Measurements from ENCODE around the gene TIMP2.

The TIMP2 gene

DNA sequence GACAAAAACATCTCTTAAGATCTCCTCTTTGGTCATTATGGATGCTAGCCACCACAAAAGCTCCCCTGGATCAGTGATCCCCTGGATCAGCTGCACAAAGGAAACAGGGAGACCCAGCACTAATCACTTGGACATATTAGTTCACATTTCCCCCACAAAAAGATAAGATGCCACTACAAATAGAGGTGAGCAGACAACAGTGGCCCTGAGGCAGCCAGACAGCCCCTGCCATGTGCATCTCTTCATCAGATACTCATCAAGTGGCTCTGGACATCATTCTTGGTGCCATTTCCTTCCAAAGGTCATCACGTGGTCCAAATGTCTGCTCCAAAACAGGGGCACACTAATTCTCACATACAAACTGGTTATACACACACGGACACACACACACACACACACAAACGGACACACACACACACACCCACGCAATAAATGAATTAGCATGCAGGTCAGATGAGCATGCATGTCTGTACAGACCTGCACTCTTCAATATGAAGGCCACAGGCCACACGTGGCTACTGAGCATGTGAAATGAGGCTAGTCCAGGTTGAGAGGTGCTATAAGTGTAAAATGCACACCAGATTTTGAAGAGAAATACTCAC, 88.7 kb downstream of the TIMP2 start:
- DNase-seq (ENCODE audit: low read depth), result no peak

DNA sequence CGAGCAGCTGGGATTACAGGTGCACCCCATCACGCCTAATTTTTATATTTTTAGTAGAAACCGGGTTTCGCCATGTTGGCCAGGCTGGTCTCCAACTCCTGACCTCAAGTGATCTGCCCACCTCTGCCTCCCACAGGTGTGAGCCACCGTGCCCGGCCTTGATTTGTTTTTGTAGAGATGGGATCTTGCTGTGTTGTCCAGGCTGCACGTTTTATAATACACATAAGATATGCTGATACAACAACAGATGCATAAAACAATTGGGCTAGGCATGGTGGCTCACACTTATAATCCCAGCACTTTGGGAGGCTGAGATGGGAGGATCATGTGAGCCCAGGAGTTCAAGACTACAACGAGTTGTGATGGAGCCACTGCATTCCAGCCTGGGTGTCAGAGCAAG, 90.6 kb downstream of the TIMP2 start:
- no peak for DNase-seq (ENCODE audit: low read depth)

DNA sequence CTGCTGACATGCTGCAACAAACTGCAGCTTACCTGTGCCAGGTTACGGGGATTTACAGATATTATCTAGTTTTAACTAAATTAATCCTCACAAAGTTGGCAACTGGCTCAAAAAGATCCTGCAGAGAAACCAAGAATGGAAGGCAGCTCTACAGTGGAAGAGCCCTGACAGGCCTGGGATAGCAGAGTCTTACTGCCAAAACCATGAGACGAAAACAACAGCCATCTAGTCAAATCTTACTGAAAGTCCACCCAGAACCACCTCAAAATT, 92.7 kb downstream of the TIMP2 start:
- DNase-seq (ENCODE audit: low read depth), result no peak

DNA sequence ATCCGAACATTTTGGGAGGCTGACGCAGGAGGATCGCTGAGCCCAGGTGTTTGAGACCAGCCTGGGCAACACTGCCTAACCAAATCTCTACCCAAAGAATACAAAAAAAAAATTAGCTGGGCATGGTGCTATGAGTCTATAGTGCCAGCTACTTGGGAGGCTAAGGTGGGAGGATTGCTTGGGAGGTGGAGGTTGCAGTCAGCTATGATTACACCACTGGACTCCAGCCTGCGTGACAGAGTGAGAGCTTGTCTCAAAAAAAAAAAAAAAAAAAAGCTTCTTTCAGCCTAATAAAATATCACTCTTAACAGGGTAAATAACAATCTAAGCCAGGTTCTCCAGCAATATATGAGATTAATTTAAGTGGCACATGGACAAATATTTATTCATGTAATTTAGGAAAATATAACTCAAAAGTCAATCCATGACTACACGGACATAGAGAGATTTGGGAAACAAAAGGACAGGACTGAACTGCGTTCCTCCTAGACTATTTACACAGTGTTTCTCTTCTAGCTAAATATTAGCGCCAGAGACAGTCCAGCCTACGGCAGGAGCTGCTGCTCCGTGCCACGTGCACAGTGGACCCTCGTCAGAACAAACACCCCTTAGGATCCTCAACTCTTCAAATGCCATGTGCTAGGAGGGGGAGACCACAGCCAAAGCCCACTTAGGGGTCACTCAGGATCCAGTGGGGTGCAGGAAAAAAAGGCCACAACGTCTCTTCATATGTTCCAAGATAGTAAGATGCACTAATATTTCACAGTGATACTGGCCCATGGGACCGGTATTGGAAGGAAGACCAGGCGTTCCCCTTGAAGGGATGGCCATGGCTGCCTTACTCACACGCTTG, 93.3 kb downstream of the TIMP2 start:
- DNase-seq (ENCODE audit: low read depth), result no peak

DNA sequence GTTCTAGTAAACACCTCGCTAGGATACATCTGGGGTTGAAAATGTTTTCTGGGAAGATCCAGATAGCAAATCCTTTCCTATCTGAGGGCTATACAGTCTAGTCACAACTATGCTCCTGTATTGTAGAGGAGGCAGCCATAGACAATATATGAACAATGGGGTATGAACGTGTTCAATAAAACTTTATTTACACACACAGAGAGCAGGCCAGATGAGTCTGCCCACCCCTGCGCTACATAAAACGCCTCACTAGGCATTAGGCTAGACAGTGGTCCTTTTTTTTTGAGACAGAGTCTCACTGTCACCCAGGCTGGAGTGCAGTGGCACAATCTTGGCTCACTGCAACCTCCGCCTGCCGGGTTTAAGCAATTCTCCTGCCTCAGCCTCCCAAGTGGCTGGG, 95.7 kb downstream of the TIMP2 start:
- DNase-seq (ENCODE audit: low read depth), result no peak

DNA sequence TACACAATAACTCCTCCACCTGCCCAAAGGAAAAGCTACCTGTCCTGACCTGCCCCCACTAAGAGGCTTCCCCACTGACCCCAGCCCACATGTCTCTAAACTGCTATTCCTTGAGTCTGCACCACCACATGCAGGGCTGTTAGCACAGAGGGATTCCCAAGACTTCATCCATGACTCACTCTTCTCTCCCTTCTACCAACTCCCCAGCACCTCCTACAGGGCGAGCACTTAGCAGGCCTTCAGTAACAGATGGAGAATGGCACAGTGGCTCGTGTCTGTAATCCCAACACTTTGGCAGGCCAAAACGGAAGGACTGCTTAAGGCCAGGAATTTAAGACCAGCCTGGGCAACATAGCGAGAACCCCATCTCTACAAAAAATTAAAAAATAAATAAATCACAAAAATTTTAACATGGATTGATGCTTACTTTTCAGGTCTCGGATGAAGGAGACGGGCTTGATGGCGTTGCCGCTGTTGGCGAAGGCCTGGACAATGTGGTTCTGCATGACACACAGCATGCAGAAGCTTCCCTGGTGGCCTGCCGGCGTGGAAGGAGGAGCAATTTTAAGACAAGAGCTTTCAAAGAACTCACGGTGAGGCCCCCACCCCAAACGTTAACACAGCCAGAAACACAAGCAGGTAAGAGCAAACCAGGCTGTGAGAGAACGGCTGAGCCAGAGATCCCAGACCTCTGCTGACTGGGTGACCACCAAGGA, 96.6 kb downstream of the TIMP2 start:
- DNase-seq (ENCODE audit: low read depth), result peak; percentile 35

DNA sequence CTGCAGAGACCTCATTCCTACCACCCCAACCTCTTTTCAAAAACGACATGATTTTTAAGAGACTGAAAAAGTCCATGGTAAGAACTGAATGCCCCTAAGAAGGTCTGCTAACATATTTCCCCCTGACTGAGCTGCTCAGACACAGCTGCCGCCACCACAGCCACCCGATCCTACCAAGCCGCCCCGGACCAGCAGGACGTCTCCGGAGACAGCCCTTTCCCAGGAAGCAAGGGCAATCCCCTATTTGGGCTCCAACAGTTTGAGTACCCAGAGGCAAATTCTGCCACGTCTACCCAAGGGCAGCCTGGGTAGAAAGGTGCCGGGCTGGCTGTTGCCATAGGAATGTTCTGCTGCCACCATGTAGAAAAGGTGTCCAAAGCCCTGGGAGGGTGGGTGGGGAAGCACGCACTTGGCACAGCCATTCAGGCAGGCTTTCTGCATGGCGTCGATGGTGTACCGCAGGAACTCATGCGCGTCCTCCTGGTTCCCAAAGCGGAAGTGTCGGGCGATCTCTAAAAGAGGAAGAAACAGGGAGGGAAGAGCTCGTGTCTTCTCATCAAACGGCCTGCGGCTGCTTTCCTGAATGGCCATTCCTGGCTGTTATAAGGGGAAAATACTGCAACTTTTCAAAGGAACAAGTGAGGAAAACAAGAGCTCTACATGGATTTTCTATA, 98.2 kb downstream of the TIMP2 start:
- no peak for DNase-seq (ENCODE audit: low read depth)

DNA sequence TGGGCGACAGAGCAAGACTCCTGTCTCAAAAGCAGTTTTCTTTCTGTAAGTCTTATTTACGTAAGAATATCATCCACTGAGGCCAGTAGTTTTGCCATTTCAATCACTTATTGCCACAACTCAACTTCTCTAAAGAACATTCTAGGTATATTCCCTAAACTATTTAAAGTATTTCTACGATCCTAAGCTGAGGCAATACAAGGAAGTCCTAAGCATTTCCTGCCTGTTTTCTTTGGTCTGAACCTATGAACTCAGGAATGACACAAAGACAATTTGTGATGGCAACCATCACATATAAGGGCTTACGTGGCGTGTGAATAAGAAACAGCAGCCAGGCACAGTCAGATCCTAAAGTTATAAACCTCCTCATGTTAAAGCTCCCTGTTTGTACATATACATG, 98.8 kb downstream of the TIMP2 start:
- no peak for DNase-seq (ENCODE audit: low read depth)

DNA sequence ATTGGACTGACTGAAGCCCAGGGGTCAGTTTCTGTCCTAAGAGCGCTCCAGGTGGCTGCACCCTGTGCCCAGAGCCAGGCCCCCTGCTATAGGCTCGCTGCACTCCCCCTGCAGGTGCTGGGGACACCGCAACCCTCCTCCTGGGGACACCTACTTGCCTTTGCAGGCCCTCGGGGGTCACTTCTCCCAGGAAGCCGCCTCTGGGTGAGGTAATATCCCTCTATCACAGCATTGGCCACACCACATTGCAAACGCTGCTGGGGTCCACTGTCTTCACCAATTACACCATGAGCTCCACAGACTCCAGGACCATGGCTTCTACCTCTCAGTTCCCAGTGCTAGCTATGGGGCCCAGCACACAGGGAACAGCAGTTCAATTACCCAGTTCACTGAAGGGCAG, 99.5 kb downstream of the TIMP2 start:
- DNase-seq (ENCODE audit: low read depth), result no peak

DNA sequence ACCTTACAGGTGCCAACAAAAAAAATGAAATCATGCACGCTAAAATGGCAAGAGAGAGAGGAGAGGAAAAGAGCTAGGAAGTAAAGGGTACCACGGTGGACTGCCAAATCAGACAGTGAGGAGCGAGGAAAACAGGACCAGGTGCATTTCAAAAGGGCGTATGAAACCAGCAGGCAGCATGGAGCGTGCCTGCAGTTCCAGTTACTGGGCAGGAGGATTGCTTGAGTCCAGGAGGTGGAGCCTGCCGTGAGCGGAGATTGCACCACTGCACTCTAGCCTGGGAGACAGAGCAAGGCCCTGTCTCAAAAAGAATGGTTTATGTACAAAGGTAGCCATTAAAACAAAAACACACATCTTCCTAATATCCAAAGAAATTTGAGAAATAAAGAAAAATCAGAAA, 100.9 kb downstream of the TIMP2 start:
- no peak for DNase-seq (ENCODE audit: low read depth)

DNA sequence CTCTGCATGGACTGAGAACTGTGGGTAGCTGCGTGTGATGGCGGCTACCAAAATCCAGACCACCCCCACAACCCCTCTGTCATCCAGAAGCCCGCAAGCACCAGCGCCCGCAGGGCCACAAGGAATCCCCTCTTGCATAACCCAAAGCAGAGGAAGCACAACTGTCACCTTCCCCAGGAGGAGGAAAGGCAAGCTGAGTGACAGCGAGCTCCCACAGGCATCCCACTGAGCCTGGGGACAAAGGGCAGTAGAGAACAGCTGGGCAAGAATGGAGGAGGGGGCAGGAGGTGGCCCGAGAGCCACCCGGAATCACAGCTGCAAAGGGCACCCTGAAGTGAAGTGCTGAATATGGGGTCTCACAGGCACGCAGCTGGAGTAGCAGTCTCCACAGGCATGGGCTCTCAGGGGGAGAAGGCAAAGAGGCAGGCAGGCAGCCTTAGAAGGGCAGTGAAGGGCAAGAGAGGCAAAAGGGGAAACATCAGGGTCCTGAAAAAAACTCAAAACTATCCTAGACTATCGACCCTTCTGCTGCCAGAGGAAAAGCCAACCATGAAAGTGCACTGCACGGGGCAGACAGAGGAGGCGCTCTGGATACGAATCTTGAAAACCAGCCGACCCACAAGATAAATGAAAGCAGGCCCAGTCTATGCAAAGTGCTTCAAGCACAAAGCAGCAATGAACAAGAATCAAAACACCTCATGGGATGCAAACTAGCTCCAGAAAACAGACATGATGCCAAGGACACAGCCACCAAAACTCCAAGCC, 101.7 kb downstream of the TIMP2 start:
- DNase-seq (ENCODE audit: low read depth), result no peak

DNA sequence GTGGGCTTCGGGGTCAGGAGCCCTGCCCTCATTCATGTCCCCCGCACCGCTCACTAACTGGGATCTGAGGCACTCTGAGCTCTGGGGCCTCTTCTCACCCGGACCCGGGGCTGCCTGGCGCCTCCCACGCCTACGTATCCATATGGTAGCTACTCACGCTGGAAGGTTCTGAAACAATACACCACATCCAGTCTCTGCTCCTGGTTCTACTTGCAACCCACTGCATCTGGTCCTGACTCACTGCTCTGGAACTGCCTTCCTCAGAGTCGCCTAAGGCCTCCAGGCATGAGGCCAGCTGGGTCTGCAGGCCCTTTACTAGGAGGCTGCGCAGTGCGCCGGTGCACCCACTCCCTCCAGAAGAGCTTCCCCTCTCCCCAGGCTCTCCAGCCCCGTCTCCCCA, 102.6 kb downstream of the TIMP2 start:
- DNase-seq (ENCODE audit: low read depth), result peak; percentile 81

DNA sequence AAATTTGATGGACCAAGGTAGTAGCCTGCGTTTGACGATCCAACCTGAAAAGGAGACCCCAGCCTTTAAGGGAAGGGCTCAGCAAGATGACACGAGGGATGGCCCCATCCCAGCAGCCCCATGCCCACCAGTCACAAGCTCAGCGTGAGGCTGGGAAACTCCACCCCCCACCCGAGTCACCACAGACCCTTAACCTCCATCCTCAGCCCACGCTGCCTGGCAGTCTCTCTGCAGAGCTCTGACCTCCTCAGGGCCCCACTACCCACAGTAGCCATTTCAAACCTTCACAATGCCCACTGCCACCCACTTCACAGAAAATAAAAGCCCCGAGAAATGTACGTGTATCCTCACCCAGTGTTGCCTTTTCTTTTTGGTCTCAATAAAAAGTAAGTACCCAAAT, 103.2 kb downstream of the TIMP2 start:
- DNase-seq (ENCODE audit: low read depth), result no peak

DNA sequence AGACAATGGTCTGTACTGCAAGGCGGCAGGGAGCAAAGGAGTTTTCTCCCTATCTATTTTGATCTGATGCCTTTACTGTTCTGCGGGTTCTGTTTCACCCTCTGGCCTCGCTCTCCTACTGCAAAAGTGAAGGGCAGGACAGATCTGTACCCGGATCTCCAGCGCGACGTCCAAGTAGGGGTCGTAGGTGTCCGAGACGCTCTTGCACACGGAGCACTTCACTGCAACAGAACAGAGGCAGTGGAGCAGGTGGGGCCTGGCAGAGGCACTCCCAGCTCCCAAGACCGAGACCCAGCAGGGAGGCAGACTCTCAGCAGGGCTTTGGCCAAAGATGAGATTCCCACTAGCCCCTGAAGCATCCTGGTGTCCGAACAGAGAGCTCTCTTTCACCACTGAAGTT, 104.3 kb downstream of the TIMP2 start:
- no peak for DNase-seq (ENCODE audit: low read depth)

DNA sequence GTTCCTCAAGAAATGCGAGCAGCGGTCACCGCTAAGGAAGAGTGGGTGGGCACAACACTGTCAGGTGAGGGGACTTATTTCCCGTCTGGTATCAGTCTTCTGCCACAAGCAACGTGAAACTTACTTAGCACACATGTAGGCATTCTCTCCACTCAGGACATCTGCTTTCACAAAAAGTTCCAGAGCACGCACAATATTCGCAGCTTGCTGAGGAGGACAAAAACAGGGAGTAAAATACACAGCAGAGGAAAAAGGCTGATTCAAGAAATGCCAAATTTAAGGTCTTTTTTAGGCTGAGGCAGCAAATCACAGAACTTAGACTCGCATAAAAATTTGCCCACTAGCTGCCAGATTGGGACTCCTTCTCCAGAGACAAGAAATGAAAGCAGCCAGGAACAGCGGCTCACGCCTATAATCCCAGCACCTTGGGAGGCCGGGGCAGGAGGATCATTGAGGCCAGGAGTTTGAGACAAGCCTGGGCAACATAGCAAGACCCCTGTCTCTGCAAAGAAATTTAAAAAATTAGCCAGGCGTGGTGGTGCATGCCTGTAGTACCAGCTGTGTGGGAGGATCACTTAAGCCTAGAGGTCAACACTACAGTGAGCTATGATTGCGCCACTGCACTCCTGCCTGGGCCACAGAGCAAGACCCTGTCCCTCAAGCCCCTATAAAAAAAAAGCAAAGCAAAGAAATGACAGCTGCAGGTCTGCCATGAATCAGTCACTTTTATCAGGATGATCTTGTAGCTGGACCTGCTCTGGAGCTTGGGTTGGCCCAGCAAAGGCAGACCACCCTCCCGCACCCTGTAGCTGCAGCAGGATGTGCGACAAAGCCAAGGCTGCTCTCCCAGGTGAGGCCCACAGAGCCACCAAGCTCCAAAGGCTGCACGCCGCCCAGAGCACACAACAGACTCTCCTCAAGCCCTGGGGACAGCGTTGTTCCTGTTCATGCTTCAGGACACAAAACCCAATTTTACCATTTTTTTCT, 105.1 kb downstream of the TIMP2 start:
- no peak for DNase-seq (ENCODE audit: low read depth)

DNA sequence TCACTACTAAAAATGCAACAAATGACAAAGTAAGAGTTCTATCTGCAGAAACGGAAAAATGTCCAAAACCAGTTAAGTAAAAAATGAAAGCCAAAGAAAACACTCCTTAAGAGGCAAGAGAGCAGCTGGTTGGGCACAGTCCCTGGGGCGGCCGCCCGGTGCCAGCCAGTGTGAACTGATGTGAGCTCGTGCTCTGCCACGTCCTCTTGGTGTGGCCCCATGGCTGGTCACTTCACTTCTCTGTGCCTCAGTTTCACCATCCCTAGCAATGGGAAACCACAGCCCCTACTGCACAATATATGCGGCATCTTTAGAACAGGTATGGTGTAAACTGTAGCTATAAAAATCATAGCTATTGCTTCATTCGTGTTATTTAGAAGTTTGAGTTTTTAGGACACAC, 105.8 kb downstream of the TIMP2 start:
- DNase-seq (ENCODE audit: low read depth), result no peak

DNA sequence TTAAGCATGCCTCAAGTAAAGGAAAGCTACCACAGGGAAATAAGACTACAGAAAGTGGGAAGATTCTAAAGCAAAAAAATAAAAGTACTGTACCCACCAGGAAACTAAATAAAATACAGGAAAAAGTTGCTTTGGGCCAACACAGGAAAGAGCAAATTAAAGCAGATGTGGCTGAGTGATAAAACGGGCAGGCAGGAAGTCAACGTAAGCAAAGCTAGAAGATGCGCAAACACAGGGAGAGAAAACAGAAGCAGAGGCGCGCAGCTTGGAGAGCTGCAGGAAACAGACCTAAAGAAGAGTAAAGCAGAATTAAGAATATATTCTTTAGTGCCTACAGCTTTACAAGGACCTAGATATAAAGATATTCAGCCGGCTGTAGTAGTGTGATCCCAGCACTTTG, 106.3 kb downstream of the TIMP2 start:
- no peak for DNase-seq (ENCODE audit: low read depth)

DNA sequence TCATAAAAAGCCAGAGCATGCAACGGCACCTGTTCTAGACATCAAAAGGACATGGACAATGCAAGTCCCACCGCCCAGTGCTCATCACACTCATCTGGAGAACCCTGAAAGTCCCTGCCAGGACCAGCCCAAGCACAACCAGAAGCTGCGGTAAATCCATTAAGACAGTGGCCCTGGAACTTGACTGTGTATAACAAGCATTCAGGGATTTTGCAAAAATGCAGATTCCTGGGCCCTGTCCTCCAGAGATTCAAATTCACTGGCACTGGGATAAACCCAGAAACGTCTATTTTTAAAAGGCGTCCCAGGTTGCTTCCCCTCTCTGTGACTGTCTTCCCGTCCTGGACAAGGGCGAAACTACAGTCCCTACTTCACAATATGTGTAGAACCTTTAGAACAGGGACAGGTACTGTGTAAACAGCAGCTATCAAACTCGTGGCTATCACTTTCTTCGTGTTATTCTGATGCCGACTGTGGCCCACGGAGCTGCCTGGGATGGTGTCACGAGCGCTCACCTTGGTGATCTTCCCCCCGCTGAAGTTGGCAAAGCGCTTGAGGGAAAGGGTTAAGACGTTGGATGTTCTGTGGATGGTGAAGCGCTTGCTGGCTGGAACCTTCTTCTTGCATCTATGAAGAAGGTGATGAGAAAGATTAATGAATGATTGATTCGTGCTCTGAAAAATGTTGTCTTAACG, 106.9 kb downstream of the TIMP2 start:
- no peak for DNase-seq (ENCODE audit: low read depth)

DNA sequence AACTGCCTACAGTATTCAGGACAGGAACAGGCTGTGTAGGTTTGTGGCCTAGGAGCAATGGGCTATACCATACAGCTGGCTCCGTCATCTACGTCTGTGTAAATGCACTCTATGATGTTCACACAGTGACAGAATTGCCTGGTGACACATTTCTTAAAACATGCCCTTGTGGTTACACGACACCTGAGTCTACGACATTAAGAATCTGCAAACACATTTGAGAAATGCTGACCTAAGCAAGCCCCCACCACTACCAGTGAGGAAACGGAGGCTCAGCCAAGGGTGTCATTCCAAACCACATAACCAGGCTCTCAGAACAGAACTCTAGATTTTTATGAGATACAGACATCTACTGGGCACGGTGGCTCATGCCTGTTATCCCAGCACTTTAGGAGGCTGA, 108.1 kb downstream of the TIMP2 start:
- no peak for DNase-seq (ENCODE audit: low read depth)

DNA sequence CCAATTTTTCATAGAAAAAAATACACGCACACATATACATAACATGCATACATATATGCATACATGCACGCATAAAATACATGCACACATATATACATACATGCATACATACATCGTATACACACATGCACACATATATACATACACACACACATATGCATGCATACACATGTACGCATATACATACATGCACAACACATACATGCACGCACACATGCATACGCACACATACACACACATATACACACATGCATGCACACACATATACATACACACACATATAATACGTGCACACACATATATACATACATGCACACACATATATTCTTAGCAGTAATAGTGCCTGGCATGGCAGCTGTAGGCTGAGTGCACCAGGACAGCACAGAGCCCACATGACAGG, 109.5 kb downstream of the TIMP2 start:
- no peak for DNase-seq (ENCODE audit: low read depth)

Measured in fibroblast of gingiva (primary cell).